Prostate gland (tissue), 2 donors: ENCODE measurements around the gene TROAP. TPM values are rescaled to one million over a fixed set of nuclear protein-coding genes. Genes with fewer than 3 reads are reported as not detected.

Experiments
- DNase-seq: peaks from one replicate; pipeline ENCODE4 v3.0.0-alpha.2; 2019; ENCODE audit warnings: low spot score
- H3K27ac ChIP-seq, 2 donors: fragments of 200-600 bp; sonication (generic); 2 replicates each; pipeline ENCODE4 v1.5.1; 2017 to 2019
- H3K27me3 ChIP-seq: fragments of 200-600 bp; sonication (generic); replicated peaks from 2 replicates; pipeline ENCODE4 v1.5.1; 2019; ENCODE audit not compliant: insufficient read depth
- H3K36me3 ChIP-seq, 2 donors: fragments of 200-600 bp; sonication (generic); 1 replicate in 1 of 2; 2 replicates in 1 of 2; pipeline versions ENCODE4 v1.5.1 to v1.8.1; 2017 to 2019
- H3K4me1 ChIP-seq: fragments of 200-600 bp; sonication (generic); replicated peaks from 2 replicates; pipeline ENCODE4 v1.5.1; 2019
- H3K4me3 ChIP-seq, 2 donors: fragments of 200-600 bp; sonication (generic); 2 replicates each; pipeline ENCODE4 v1.5.1; 2017 to 2019
- H3K9me3 ChIP-seq: fragments of 200-600 bp; sonication (generic); 2 replicates; pipeline ENCODE4 v1.5.1; 2017
- CTCF ChIP-seq, 4 experiments: fragments of 200-600 bp in 2 of 4; fragments of 450-650 bp in 2 of 4; sonication (generic) in 2 of 4; IDR thresholded peaks; 1 replicate in 3 of 4; 2 replicates in 1 of 4; pipeline ENCODE4 v1.5.1; 2016 to 2019; ENCODE audit warnings: antibody characterized with exemption in 4 of 4, mild to moderate bottlenecking in 2 of 4, moderate library complexity in 2 of 4
- POLR2A ChIP-seq: fragments of 450-650 bp; IDR thresholded peaks from one replicate; pipeline ENCODE4 v1.6.1; 2016; ENCODE audit warnings: antibody characterized with exemption, mild to moderate bottlenecking
- POLR2AphosphoS5 ChIP-seq: sonication (generic); formaldehyde crosslinking; IDR thresholded peaks from one replicate; pipeline ENCODE4 v1.6.1; 2017; ENCODE audit warnings: antibody characterized with exemption
- WGBS: methylation state at CpG from one replicate; pipeline ENCODE4 v1.1.5; 2018; 5-methylcytosine and 5-hydroxymethylcytosine counted together
- intact Hi-C: fragments of 100-400 bp; cut with DNase I; formaldehyde crosslinking; loops from one replicate; pipeline ENCODE4 v1.14.2; 2022
- total RNA-seq, 2 donors: library from RNA; depleted of rRNA; stranded (reverse); fragments of >200 nt; gene quantifications; one replicate each; pipeline ENCODE4 v1.1.0, GENCODE V29; 2016

The TROAP gene
- total RNA-seq, 2 donors from 2014 or later: 0.46 to 5.2 TPM

DNA sequence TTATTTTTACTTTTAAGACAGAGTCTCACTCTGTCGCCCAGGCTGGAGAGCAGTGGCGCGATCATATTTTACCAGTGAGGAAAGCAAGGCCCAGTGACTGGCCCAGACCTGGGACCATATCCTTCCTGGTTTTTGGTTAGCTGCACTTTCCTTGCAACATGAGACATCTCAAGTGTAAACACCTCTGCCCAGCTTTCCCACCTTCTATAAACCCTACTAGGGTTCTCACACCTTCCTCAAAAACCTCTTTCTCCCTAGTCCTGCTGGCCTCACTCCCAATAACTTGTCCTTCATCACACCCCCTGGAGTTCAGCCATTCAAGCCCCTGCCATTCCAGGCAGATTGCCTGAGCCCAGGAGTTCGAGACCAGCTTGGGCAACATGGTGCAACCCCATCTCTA, 38.4 kb upstream of the TROAP start:
- H3K9me3 ChIP-seq: no peaks in the 10 kb centered on the region
- 90% methylated on average over 4 of the region's 4 CpGs for WGBS
- no peaks in the 10 kb centered on the region for H3K27me3 ChIP-seq
- intact Hi-C loops: loop anchor here (5.0 kb wide), 1 partner anchor 228 kb away; no protein-coding TSS in a partner anchor
- no peaks in the 10 kb centered on the region for H3K4me1 ChIP-seq
- DNase-seq: no peak
- no peak overlapping the region for H3K4me3 ChIP-seq
- H3K27ac ChIP-seq: no peak overlapping the region
- no peaks in the 10 kb centered on the region for H3K36me3 ChIP-seq
- TF ChIP-seq POLR2AphosphoS5 (no peak), CTCF (IDR thresholded peaks at IDR 0.05) (no peak), POLR2A (no peak)

DNA sequence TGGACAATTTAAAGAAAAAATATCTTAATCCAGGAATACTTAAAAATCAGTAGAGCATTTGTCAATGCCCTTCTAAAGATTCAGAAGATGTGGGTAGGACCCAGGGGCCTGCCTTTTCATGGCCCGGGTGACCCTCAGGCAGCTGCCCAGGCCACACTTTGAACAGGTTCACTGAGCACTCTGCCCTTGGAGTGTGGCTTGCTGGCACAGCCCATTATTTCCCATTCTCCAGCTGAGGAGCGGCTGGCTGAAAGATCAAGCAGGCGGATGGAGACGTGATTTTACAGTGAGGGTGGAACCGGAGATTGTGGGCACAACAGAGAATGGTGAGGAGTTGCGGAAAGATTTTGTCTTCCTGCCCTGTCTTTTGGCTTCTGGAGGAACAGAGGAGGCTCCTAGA, 35.2 kb upstream of the TROAP start:
- TF ChIP-seq POLR2A (no peak), CTCF (IDR thresholded peaks at IDR 0.05) (no peak), POLR2AphosphoS5 (no peak)
- intact Hi-C loops: loop anchor here (5.0 kb wide), 1 partner anchor 224 kb away; no protein-coding TSS in a partner anchor
- no peak for DNase-seq
- Histone ChIP-seq H3K27ac (no peak overlapping the region), H3K4me3 (no peak overlapping the region), H3K9me3 (no peaks in the 10 kb centered on the region), H3K27me3 (no peaks in the 10 kb centered on the region), H3K36me3 (no peaks in the 10 kb centered on the region), H3K4me1 (no peaks in the 10 kb centered on the region)
- WGBS: 57% methylated on average over 6 of the region's 6 CpGs

- no peaks in the 10 kb centered on the region for H3K36me3 ChIP-seq
- H3K27me3 ChIP-seq: no peaks in the 10 kb centered on the region
- H3K4me1 ChIP-seq: no peaks in the 10 kb centered on the region
- no peak overlapping the region for H3K27ac ChIP-seq
- no peaks in the 10 kb centered on the region for H3K9me3 ChIP-seq
- peak; percentile 34 for DNase-seq
- intact Hi-C loops: loop anchor here (5.0 kb wide), 1 partner anchor 224 kb away; no protein-coding TSS in a partner anchor
- H3K4me3 ChIP-seq: no peak overlapping the region
- TF ChIP-seq POLR2AphosphoS5 (no peak), CTCF (IDR thresholded peaks at IDR 0.05) (peak; percentile 51 to 85 (median 77))
- WGBS: 15% methylated on average over 11 of the region's 11 CpGs
Observed at GRCh38 chr12:49288412-49288853, 34.6 kb upstream of the TROAP start.

DNA sequence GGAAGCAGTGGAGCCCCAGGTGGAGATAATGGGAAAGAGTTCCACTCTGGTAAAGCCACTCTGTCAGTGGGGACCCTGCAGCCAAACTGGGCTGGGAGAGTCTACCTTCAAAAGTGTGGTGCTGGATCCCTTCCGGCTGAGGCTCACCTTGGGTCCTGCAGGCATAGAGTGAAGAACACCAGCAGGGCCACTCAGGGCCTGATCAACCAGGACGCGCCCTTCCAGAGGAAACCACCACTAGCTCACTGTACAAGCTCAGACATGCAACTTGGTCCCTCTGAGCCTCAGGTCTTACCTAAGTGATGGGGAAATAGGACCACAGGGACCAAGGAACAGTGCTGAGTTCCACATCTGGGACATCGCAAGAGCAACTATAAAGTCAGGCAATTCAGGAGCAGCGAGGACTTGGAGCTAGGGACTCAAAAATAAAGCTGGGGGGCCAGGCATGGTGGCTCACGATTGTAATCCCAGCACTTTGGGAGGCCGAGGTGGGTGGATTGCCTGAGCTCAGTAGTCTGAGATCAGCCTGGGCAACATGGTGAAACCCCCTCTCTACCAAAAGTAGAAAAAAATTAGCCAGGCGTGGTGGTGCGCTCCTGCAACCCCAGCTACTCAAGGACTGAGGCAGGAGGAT, 34.0 kb upstream of the TROAP start:
- DNase-seq: no peak
- intact Hi-C loops: loop anchor here (5.0 kb wide), 1 partner anchor 223 kb away; no protein-coding TSS in a partner anchor
- Histone ChIP-seq H3K4me1 (no peaks in the 10 kb centered on the region), H3K27ac (no peak overlapping the region), H3K27me3 (no peaks in the 10 kb centered on the region), H3K36me3 (no peaks in the 10 kb centered on the region), H3K4me3 (no peak overlapping the region), H3K9me3 (no peaks in the 10 kb centered on the region)
- 68% methylated on average over 9 of the region's 9 CpGs for WGBS
- TF ChIP-seq POLR2AphosphoS5: no peak
- no peak for TF ChIP-seq CTCF (IDR thresholded peaks at IDR 0.05)

- Histone ChIP-seq H3K27ac (no peak overlapping the region), H3K36me3 (no peaks in the 10 kb centered on the region), H3K9me3 (no peaks in the 10 kb centered on the region), H3K4me3 (no peak overlapping the region), H3K27me3 (peaks cover 18% of the 10 kb centered on the region), H3K4me1 (no peaks in the 10 kb centered on the region)
- 51% methylated on average over 7 of the region's 7 CpGs for WGBS
- intact Hi-C loops: no loop called here
- TF ChIP-seq POLR2A (no peak), CTCF (IDR thresholded peaks at IDR 0.05) (no peak), POLR2AphosphoS5 (no peak)
- DNase-seq: no peak
Observed at GRCh38 chr12:49292729-49293055, 30.4 kb upstream of the TROAP start.
